ENCODE measurements around the gene PSMG4. TPM values are rescaled to one million over a fixed set of nuclear protein-coding genes. Genes with fewer than 3 reads are reported as not detected.

Gene PSMG4
- total and polyA plus RNA-seq, 9 of the 15 experiments (the other 6 are each of a cell fraction or from before 2014, with no cell fraction given) = 12.9 to 185 (median 52.0) TPM

GRCh38 chr6:3247255-3248146 lies 11.2 kb upstream of the PSMG4 start (continued):
- TF ChIP-seq, protein P1, sequence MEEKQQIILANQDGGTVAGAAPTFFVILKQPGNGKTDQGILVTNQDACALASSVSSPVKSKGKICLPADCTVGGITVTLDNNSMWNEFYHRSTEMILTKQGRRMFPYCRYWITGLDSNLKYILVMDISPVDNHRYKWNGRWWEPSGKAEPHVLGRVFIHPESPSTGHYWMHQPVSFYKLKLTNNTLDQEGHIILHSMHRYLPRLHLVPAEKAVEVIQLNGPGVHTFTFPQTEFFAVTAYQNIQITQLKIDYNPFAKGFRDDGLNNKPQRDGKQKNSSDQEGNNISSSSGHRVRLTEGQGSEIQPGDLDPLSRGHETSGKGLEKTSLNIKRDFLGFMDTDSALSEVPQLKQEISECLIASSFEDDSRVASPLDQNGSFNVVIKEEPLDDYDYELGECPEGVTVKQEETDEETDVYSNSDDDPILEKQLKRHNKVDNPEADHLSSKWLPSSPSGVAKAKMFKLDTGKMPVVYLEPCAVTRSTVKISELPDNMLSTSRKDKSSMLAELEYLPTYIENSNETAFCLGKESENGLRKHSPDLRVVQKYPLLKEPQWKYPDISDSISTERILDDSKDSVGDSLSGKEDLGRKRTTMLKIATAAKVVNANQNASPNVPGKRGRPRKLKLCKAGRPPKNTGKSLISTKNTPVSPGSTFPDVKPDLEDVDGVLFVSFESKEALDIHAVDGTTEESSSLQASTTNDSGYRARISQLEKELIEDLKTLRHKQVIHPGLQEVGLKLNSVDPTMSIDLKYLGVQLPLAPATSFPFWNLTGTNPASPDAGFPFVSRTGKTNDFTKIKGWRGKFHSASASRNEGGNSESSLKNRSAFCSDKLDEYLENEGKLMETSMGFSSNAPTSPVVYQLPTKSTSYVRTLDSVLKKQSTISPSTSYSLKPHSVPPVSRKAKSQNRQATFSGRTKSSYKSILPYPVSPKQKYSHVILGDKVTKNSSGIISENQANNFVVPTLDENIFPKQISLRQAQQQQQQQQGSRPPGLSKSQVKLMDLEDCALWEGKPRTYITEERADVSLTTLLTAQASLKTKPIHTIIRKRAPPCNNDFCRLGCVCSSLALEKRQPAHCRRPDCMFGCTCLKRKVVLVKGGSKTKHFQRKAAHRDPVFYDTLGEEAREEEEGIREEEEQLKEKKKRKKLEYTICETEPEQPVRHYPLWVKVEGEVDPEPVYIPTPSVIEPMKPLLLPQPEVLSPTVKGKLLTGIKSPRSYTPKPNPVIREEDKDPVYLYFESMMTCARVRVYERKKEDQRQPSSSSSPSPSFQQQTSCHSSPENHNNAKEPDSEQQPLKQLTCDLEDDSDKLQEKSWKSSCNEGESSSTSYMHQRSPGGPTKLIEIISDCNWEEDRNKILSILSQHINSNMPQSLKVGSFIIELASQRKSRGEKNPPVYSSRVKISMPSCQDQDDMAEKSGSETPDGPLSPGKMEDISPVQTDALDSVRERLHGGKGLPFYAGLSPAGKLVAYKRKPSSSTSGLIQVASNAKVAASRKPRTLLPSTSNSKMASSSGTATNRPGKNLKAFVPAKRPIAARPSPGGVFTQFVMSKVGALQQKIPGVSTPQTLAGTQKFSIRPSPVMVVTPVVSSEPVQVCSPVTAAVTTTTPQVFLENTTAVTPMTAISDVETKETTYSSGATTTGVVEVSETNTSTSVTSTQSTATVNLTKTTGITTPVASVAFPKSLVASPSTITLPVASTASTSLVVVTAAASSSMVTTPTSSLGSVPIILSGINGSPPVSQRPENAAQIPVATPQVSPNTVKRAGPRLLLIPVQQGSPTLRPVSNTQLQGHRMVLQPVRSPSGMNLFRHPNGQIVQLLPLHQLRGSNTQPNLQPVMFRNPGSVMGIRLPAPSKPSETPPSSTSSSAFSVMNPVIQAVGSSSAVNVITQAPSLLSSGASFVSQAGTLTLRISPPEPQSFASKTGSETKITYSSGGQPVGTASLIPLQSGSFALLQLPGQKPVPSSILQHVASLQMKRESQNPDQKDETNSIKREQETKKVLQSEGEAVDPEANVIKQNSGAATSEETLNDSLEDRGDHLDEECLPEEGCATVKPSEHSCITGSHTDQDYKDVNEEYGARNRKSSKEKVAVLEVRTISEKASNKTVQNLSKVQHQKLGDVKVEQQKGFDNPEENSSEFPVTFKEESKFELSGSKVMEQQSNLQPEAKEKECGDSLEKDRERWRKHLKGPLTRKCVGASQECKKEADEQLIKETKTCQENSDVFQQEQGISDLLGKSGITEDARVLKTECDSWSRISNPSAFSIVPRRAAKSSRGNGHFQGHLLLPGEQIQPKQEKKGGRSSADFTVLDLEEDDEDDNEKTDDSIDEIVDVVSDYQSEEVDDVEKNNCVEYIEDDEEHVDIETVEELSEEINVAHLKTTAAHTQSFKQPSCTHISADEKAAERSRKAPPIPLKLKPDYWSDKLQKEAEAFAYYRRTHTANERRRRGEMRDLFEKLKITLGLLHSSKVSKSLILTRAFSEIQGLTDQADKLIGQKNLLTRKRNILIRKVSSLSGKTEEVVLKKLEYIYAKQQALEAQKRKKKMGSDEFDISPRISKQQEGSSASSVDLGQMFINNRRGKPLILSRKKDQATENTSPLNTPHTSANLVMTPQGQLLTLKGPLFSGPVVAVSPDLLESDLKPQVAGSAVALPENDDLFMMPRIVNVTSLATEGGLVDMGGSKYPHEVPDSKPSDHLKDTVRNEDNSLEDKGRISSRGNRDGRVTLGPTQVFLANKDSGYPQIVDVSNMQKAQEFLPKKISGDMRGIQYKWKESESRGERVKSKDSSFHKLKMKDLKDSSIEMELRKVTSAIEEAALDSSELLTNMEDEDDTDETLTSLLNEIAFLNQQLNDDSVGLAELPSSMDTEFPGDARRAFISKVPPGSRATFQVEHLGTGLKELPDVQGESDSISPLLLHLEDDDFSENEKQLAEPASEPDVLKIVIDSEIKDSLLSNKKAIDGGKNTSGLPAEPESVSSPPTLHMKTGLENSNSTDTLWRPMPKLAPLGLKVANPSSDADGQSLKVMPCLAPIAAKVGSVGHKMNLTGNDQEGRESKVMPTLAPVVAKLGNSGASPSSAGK (IDR thresholded peaks at IDR 0.05) = no peak
- TF ChIP-seq CBX3 (IDR thresholded peaks at IDR 0.05; ENCODE audit: borderline replicate concordance in 1 of 2, low read length in 2 of 2) (peak in 1 of 2 experiments; percentile 47; a peak in 1 of 3 replicates), ZNF311 (CRISPR knock-in tag; IDR thresholded peaks at IDR 0.05) (no peak), TCF3 (CRISPR knock-in tag; IDR thresholded peaks at IDR 0.05) (no peak), SNIP1 (IDR thresholded peaks at IDR 0.05; ENCODE audit: low read depth) (no peak), YBX1 (IDR thresholded peaks at IDR 0.05) (no peak), FOS (IDR thresholded peaks at IDR 0.05; ENCODE audit: extremely low read depth, insufficient read length) (peak; percentile 33), XRCC3 (IDR thresholded peaks at IDR 0.05) (no peak), AFF4 (CRISPR knock-in tag; IDR thresholded peaks at IDR 0.05) (no peak), ZSCAN32 (CRISPR knock-in tag; IDR thresholded peaks at IDR 0.05) (no peak), L3MBTL2 (IDR thresholded peaks at IDR 0.05) (peak; percentile 63)
